Mucosa of rectum (tissue), 2 donors: Measurements from ENCODE around the gene GRK1.

Experiments used
- H3K27ac ChIP-seq, 2 donors: one replicate each; pipeline ENCODE4 v1.7.0; 2013; ENCODE audit warnings: inconsistent platforms in 2 of 2, low read depth in 2 of 2, low read length in 2 of 2
- H3K27me3 ChIP-seq, 2 donors: one replicate each; pipeline ENCODE4 v1.7.0; 2013; ENCODE audit warnings: low read length in 2 of 2; ENCODE audit not compliant: control insufficient read depth in 2 of 2, insufficient read depth in 2 of 2
- H3K36me3 ChIP-seq, 2 donors: one replicate each; pipeline ENCODE4 v1.7.0; 2013; ENCODE audit warnings: low read length in 2 of 2; ENCODE audit not compliant: control insufficient read depth in 2 of 2, insufficient read depth in 2 of 2
- H3K4me1 ChIP-seq, 2 donors: one replicate each; pipeline ENCODE4 v1.7.0; 2013; ENCODE audit warnings: low read length in 2 of 2, mild to moderate bottlenecking in 1 of 2; ENCODE audit not compliant: control insufficient read depth in 2 of 2, insufficient read depth in 2 of 2
- H3K4me3 ChIP-seq, 2 donors: one replicate each; pipeline ENCODE4 v1.7.0; 2013; ENCODE audit warnings: low read length in 2 of 2
- H3K9ac ChIP-seq, 2 donors: one replicate each; pipeline ENCODE4 v1.7.0; 2013; ENCODE audit warnings: low read length in 2 of 2, low read depth in 1 of 2, mild to moderate bottlenecking in 1 of 2
- H3K9me3 ChIP-seq, 2 donors: one replicate each; pipeline ENCODE4 v1.7.0; 2013; ENCODE audit warnings: low read length in 2 of 2; ENCODE audit not compliant: control insufficient read depth in 2 of 2
- donor health status: healthy.
- donor health status: Normal muscosa, but diverticular disease.

The GRK1 gene

DNA sequence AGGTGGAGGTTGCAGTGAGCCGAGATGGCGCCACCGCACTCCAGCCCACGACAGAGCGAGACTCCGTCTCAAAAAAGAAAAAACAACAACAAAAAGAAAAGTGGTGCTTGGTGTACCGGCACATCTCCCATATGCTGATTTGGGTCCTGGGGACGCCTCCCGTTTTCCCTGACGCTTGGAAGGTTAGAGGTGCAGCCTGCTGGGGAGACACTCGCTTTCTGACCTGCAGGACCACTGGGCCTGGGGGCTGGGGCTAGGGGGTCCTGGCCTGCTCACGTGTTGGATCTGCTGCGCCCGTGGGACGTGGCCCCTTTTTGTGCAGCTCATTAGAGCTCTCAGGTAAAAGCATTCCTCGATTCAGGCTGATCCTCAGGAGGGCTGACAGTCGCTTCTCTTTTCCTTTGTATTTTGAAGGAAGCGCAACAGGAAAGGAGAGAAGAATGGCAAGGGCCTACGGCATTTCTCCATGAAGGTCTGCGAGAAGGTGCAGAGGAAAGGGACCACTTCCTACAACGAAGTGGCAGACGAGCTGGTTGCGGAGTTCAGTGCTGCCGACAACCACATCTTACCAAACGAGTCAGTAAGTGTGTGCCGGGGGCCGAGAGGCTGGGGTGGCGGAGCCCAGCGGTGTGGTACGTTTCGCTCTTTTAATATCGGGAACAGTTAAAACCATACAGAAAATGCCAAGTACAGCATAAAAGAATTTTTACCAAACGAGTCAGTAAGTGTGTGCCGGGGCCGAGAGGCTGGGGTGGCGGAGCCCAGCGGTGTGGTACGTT lies 34.1 kb upstream of the GRK1 start:
- Histone ChIP-seq H3K27me3 (no peaks in the 10 kb centered on the region), H3K4me1 (no peaks in the 10 kb centered on the region), H3K36me3 (peaks cover 60 to 65% of the 10 kb centered on the region in 2 donors), H3K4me3 (no peak overlapping the region), H3K9me3 (no peaks in the 10 kb centered on the region), H3K9ac (no peak overlapping the region), H3K27ac (no peak overlapping the region)

DNA sequence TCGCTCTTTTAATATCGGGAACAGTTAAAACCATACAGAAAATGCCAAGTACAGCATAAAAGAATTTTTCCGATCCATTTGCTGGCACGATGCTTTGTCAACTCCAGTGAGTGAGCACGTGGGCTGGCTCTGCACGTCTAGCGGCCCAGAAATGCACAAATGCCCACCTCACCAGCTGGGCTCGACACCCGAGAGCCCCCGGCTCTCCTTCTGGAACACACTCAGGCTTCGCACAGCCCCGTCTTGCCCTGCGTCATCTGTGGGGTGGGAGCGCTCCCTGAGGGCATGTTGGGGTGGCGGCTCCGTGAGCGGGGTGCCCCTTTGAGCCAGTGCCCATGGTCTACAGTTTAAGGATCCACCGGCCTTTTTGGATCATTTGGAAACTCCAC lies 33.5 kb upstream of the GRK1 start:
- Histone ChIP-seq H3K27me3 (no peaks in the 10 kb centered on the region), H3K36me3 (peaks cover 65 to 69% of the 10 kb centered on the region in 2 donors), H3K27ac (no peak overlapping the region), H3K4me3 (no peak overlapping the region), H3K4me1 (no peaks in the 10 kb centered on the region), H3K9me3 (no peaks in the 10 kb centered on the region), H3K9ac (no peak overlapping the region)

DNA sequence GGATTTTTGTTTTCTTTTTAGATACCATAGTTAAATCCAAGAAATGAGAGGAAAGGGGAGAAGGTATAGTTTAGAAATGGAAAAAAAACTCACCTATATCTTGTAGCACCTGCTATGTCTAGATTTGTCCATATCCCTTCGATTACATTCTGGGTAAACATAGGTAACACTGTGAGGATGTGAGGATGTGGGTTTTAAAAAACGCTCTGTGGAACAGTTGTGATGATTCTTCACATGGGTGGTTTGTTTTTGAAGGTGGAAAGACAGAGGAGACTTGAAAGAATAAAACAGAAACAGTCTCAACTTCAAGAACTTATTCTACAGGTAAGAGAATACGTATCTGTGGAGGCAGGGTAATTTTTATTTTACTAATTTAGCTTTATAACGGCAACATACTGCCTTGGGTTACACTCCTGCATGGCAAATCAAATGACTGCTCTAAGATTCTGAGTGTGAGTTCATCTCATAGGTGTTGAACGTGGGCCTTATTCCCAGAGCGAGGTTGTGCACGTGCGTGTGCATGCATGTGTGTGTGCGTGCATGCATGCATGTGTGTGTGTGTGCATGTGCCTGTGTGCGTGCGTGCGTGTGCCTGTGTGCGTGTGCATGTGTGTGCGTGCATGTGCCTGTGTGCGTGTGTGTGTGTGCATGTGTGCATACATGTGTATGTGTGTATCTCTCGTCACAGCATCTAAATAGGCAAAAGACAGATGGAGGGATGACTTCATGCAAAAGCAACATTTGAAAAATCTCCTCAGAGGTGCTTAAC lies 32.6 kb upstream of the GRK1 start:
- no peaks in the 10 kb centered on the region for H3K9me3 ChIP-seq
- no peak overlapping the region for H3K9ac ChIP-seq
- H3K27me3 ChIP-seq = no peaks in the 10 kb centered on the region
- H3K4me1 ChIP-seq = no peaks in the 10 kb centered on the region
- no peak overlapping the region for H3K27ac ChIP-seq
- peaks cover 68 to 73% of the 10 kb centered on the region in 2 donors for H3K36me3 ChIP-seq
- H3K4me3 ChIP-seq = no peak overlapping the region

DNA sequence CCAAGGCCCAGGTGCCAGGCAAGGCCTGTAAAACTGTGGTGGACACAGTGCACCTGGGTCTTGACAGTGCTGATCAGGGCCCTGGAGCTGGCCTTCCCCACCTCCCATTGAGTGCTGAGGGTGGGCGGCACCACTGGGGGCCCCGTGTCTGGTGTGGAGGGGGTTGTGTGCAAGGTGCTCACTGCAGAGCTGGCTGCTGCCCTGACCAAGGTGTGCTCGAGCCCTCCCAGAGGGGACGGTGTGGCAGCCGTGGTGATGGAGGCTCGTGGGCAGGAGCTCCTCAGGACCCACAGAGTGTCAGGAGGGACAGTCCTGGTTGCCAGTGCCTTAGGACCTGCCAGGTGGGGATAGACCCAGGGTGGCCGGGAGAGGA lies 32.0 kb upstream of the GRK1 start:
- H3K9ac ChIP-seq = no peak overlapping the region
- H3K27me3 ChIP-seq = no peaks in the 10 kb centered on the region
- no peak overlapping the region for H3K27ac ChIP-seq
- H3K4me1 ChIP-seq = no peaks in the 10 kb centered on the region
- no peaks in the 10 kb centered on the region for H3K9me3 ChIP-seq
- peaks cover 69 to 73% of the 10 kb centered on the region in 2 donors for H3K36me3 ChIP-seq
- H3K4me3 ChIP-seq = no peak overlapping the region

DNA sequence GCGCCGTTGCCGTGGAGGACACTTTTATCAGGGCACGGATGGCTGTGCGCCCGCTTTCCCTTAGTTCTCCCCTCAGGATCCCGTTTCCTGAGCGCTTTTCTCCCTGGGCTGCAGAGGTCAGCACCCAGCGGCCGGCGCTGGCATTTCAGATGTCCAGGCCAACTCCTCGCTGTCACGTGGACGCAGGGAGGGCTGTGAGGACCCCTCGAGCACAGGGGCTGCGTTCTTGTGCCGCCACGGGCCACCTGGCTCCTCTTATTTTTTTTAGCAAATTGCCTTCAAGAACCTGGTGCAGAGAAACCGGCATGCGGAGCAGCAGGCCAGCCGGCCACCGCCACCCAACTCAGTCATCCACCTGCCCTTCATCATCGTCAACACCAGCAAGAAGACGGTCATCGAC lies 31.3 kb upstream of the GRK1 start:
- H3K4me3 ChIP-seq = no peak overlapping the region
- peaks cover 75 to 79% of the 10 kb centered on the region in 2 donors for H3K36me3 ChIP-seq
- H3K9me3 ChIP-seq = no peaks in the 10 kb centered on the region
- no peak overlapping the region for H3K27ac ChIP-seq
- no peak overlapping the region for H3K9ac ChIP-seq
- H3K27me3 ChIP-seq = no peaks in the 10 kb centered on the region
- no peaks in the 10 kb centered on the region for H3K4me1 ChIP-seq

DNA sequence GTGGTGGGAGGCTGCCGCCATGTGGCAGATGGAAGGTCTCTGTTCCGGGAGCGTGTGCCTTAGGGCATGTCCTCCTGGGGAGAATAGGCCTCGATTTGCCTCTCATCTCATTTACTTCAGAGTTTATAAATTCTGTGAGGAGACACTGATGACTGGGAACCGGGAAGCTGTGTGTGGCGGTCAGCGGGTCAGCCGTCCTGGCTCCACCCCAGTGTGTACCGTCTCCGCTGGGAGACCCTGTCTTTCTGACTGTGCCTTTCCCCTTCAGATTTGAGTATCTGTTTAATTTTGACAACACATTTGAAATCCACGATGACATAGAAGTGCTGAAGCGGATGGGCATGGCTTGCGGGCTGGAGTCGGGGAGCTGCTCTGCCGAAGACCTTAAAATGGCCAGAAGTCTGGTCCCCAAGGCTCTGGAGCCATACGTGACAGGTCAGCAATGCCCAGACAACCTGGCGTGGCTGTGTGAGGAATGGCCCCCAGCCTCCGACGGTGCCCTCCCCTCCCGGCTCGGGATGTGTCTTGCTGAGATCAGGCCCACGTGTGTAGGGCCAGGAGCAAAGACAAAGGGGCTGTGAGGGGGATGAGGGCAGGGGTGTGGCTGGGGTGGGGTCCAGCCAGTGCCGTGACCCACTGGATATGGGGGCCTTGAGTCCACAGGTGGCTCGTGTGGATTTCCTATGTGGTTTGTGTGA lies 30.6 kb upstream of the GRK1 start:
- H3K9ac ChIP-seq = no peak overlapping the region
- no peak overlapping the region for H3K4me3 ChIP-seq
- no peaks in the 10 kb centered on the region for H3K27me3 ChIP-seq
- no peaks in the 10 kb centered on the region for H3K9me3 ChIP-seq
- H3K4me1 ChIP-seq = no peaks in the 10 kb centered on the region
- peaks cover 71 to 78% of the 10 kb centered on the region in 2 donors for H3K36me3 ChIP-seq
- no peak overlapping the region for H3K27ac ChIP-seq

DNA sequence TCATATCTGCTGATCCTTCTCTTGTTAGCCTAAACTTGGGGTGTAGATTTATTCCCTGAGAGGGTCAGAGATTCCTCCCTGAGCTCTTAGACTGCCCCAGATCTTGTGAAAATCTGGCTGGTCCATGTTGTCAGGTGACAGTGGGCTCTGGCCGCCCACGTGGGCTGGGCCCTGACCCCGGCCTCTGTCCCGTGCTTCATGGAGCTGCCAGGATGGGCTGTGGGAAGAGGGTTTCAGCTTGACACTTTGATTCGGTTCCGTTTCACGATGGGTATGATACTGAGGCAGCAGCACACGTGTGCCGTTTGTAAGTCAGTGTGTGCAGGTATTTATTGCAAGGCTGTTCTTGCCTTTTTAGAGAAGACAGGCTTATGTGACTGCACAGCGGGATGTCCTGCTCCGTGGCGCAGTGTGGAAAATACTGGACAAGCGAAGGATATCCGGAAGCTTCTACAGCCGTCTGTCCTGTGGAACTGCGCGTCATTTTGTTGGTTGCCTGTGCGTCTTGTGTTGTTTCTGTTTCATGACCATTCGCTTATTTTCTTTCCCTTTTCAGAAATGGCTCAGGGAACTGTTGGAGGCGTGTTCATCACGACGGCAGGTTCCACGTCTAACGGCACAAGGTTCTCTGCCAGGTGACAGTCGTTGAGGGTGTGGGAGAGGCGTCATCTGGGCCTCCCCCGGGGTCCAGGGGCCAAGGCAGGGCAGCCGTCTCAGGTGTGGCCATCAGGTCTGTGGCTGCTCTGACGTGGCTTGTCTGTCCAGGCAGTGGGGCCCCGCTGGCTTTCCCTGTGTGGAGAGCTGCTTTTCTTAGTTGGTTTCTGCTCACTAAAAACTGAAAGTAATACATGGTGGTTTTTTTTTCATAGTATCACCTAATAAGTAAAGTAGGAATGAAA lies 29.5 kb upstream of the GRK1 start:
- Histone ChIP-seq H3K27ac (no peak overlapping the region), H3K4me3 (no peak overlapping the region), H3K9ac (no peak overlapping the region), H3K27me3 (no peaks in the 10 kb centered on the region), H3K9me3 (no peaks in the 10 kb centered on the region), H3K36me3 (peaks cover 67 to 77% of the 10 kb centered on the region in 2 donors), H3K4me1 (no peaks in the 10 kb centered on the region)

DNA sequence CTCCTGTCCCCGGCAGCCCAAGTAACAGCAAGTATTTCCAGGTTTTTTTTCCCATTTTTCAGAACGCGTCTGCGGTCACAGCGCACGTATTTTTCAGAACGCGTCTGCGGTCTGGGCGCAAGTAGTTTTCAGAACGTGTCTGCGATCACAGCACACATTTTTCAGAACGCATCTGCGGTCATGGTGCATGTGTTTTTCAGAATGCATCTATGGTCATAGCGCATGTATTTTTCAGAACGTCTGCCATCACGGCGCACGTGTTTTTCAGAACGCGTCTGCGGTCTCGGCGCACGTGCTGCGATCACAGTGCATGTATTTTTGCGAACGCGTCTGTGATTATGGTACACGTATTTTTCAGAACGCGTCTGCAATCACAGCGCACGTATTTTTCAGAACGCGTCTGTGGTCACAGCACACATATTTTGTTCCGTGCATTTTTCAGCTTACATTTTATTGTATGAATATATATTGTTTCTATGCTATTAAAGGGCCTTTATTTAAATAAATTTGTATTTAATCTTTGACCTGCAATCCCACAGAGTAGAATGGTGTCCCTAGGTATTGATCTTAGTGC lies 28.8 kb upstream of the GRK1 start:
- no peaks in the 10 kb centered on the region for H3K4me1 ChIP-seq
- H3K27me3 ChIP-seq = no peaks in the 10 kb centered on the region
- H3K9me3 ChIP-seq = no peaks in the 10 kb centered on the region
- H3K36me3 ChIP-seq = peaks cover 64 to 72% of the 10 kb centered on the region in 2 donors
- no peak overlapping the region for H3K4me3 ChIP-seq
- no peak overlapping the region for H3K27ac ChIP-seq
- no peak overlapping the region for H3K9ac ChIP-seq

DNA sequence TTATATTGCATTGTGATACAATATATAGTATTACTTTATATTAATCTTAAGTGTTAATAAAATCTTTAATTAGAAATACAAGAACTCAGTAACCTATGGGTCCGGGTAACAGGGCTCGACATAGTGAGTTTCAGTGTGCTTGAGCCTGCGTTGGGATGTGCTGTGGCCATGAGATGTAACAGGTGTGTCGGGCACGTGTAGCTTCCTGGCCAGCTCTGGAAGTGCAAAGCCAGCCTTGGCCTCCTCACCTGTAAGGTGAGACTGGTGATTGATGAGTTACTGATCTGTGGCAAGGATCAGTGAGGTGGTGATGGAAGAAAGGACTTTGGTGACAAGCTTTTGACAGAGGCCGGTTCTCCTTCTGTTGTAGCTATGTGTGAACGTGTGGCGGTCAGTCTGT lies 28.2 kb upstream of the GRK1 start:
- H3K27ac ChIP-seq = no peak overlapping the region
- peaks cover 59 to 66% of the 10 kb centered on the region in 2 donors for H3K36me3 ChIP-seq

More for the DNA sequence above, 28.2 kb upstream of the GRK1 start:
- Histone ChIP-seq H3K27me3 (no peaks in the 10 kb centered on the region), H3K4me1 (no peaks in the 10 kb centered on the region), H3K4me3 (no peak overlapping the region), H3K9ac (no peak overlapping the region), H3K9me3 (no peaks in the 10 kb centered on the region)
